HFFc6 (cell line): ENCODE results near the gene MSH2. TPM values are rescaled to one million over a fixed set of nuclear protein-coding genes. Genes with fewer than 3 reads are reported as not detected.

Source experiments
- DNase-seq: peaks from one replicate; pipeline ENCODE4 v3.0.0-alpha.2; 2018
- H3K27ac Mint-ChIP-seq: 2 replicates; pipeline ENCODE4 v1.8.0; 2020; ENCODE audit warnings: mild to moderate bottlenecking, mixed read lengths
- H3K27me3 Mint-ChIP-seq: 2 replicates; pipeline ENCODE4 v1.8.0; 2021; ENCODE audit warnings: mild to moderate bottlenecking, moderate library complexity, mixed read lengths; ENCODE audit not compliant: insufficient read depth
- H3K36me3 Mint-ChIP-seq: 2 replicates; pipeline ENCODE4 v1.8.0; 2021; ENCODE audit warnings: low read depth, mixed read lengths
- H3K4me1 Mint-ChIP-seq: 2 replicates; pipeline ENCODE4 v1.8.0; 2020; ENCODE audit warnings: low read depth, mixed read lengths
- H3K4me3 Mint-ChIP-seq: 2 replicates; pipeline ENCODE4 v1.8.0; 2020; ENCODE audit warnings: mild to moderate bottlenecking, moderate library complexity, mixed read lengths
- H3K9me3 Mint-ChIP-seq: 2 replicates; pipeline ENCODE4 v1.8.0; 2020; ENCODE audit warnings: mild to moderate bottlenecking, mixed read lengths
- total RNA-seq, 6 experiments: library from RNA; stranded (reverse); fragmentation: NEBNext Ultra II Directional; extraction: Animal tissue kit (Norgen Biotek cat#: 25700); gene quantifications; 2 replicates in 1 of 6; 3 replicates in 5 of 6; pipeline ENCODE4 v1.2.3, GENCODE V29; 2021
- TF ChIP-seq, protein P1 (sequence below): fragments of 200-600 bp; sonication (generic); IDR thresholded peaks from 2 replicates; pipeline ENCODE4 v1.5.0; 2021; ENCODE audit warnings: antibody characterized with exemption, mild to moderate bottlenecking

Gene MSH2
- total RNA-seq, 6 experiments from 2014 or later = 14.4 to 22.0 (median 20.5) TPM

GRCh38 chr2:47471429-47472116 lies 68.6 kb downstream of the MSH2 start:
- no peak overlapping the region for H3K4me3 Mint-ChIP-seq
- no peak overlapping the region for H3K27ac Mint-ChIP-seq
- DNase-seq = no peak
- H3K9me3 Mint-ChIP-seq = no peaks in the 10 kb centered on the region
- TF ChIP-seq, protein P1, sequence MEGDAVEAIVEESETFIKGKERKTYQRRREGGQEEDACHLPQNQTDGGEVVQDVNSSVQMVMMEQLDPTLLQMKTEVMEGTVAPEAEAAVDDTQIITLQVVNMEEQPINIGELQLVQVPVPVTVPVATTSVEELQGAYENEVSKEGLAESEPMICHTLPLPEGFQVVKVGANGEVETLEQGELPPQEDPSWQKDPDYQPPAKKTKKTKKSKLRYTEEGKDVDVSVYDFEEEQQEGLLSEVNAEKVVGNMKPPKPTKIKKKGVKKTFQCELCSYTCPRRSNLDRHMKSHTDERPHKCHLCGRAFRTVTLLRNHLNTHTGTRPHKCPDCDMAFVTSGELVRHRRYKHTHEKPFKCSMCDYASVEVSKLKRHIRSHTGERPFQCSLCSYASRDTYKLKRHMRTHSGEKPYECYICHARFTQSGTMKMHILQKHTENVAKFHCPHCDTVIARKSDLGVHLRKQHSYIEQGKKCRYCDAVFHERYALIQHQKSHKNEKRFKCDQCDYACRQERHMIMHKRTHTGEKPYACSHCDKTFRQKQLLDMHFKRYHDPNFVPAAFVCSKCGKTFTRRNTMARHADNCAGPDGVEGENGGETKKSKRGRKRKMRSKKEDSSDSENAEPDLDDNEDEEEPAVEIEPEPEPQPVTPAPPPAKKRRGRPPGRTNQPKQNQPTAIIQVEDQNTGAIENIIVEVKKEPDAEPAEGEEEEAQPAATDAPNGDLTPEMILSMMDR = no peak
- peaks cover 11% of the 10 kb centered on the region for H3K36me3 Mint-ChIP-seq
- no peaks in the 10 kb centered on the region for H3K4me1 Mint-ChIP-seq
- no peaks in the 10 kb centered on the region for H3K27me3 Mint-ChIP-seq

DNA sequence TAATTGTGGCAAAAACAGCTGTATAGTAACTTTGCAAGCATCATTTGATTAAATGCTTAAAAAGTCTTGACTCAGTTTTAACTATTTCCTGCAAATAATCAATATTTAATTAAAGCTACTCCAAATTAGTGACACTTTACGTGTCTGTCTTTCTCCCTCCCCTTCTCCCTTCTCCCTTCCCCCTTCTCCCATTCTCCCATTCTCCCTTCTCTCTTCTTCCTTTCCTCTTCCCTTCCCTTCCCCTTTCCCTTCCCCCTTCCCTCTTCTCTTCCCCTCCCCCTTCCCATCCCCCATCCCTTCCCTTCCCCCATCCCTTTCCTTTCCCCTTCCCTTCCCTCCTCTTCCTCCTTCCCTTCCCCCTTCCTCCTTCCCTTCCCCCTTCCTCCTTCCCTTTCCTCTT lies 76.9 kb downstream of the MSH2 start:
- no peaks in the 10 kb centered on the region for H3K27me3 Mint-ChIP-seq
- TF ChIP-seq, protein P1 = no peak

DNA sequence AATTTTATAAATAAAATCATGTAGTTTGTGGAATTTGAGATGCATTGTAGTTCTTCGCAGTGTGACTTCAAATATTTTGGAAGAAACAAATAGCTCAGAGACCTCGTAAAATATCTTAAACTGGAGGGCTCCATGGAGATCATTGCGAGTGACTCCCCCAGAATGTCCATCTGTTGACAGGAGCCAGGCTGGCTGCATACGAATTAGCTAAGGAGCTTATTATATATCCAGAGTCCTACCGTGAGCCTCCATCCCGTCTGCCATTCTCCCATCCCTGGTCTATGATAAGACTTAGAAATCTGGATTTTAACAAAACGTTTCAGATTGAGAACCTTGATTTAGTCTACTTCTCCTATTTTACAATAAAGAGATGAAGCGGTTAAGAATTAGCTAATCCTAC lies 80.2 kb downstream of the MSH2 start:
- TF ChIP-seq, protein P1 = no peak
- no peaks in the 10 kb centered on the region; the same call in 1 of the 2 replicates for H3K36me3 Mint-ChIP-seq
- H3K27me3 Mint-ChIP-seq = no peaks in the 10 kb centered on the region
- no peak overlapping the region for H3K4me3 Mint-ChIP-seq
- DNase-seq = no peak
- no peak overlapping the region for H3K27ac Mint-ChIP-seq
- H3K4me1 Mint-ChIP-seq = peaks cover 21% of the 10 kb centered on the region
- H3K9me3 Mint-ChIP-seq = no peaks in the 10 kb centered on the region

More for the DNA sequence above, 76.9 kb downstream of the MSH2 start:
- Mint-ChIP-seq H3K36me3 (no peaks in the 10 kb centered on the region; the same call in 1 of the 2 replicates), H3K27ac (no peak overlapping the region), H3K4me1 (no peaks in the 10 kb centered on the region), H3K9me3 (no peaks in the 10 kb centered on the region), H3K4me3 (no peak overlapping the region)
- DNase-seq = no peak

DNA sequence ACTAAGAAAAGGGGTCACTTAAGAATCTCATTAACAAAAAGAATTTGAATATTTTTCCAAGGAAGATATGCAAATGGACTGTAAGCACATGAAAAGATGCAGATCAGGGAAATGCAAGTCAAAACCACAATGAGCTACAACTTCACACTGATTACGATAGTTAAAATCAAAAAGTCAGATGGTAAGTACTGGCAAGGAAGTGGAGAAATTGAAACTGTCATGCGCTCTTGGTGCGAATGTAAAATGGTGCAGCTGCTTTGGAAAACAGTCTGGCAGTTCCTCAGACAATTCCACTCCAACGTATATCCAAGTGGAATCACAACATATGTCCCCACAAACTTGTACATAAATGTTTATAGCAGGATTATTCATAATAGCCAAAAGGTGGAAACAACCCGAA lies 81.4 kb downstream of the MSH2 start:
- H3K27me3 Mint-ChIP-seq = no peaks in the 10 kb centered on the region
- H3K36me3 Mint-ChIP-seq = no peaks in the 10 kb centered on the region; the same call in 1 of the 2 replicates
- H3K9me3 Mint-ChIP-seq = no peaks in the 10 kb centered on the region
- TF ChIP-seq, protein P1 = no peak
- H3K4me1 Mint-ChIP-seq = peaks cover 32% of the 10 kb centered on the region
- no peak overlapping the region for H3K4me3 Mint-ChIP-seq
- no peak for DNase-seq
- H3K27ac Mint-ChIP-seq = no peak overlapping the region

- TF ChIP-seq, protein P1 = no peak
- Mint-ChIP-seq H3K4me1 (peaks cover 38% of the 10 kb centered on the region), H3K36me3 (no peaks in the 10 kb centered on the region; the same call in 1 of the 2 replicates), H3K27me3 (no peaks in the 10 kb centered on the region), H3K27ac (no peak overlapping the region), H3K9me3 (no peaks in the 10 kb centered on the region), H3K4me3 (no peak overlapping the region)
- DNase-seq = no peak
Measured at GRCh38 chr2:47485177-47485576, 82.2 kb downstream of the MSH2 start.
